ENCODE results near the gene MLN. TPM values are rescaled to one million over a fixed set of nuclear protein-coding genes. Genes with fewer than 3 reads are reported as not detected.

The MLN gene
- total RNA-seq, 2 experiments from 2014 or later = not detected

Other genes with a start within 250 kb of the MLN start
- gene BAK1, start 223.7 kb downstream of the MLN start, total RNA-seq = 10 to 100 TPM; 76.0 to 76.2 TPM
- 10 to 100 TPM; 57.8 to 59.3 TPM for gene ITPR3, start 182.7 kb downstream of the MLN start, total RNA-seq
- 10 to 100 TPM; 88.1 to 89.6 TPM for gene UQCC2, start 92.3 kb downstream of the MLN start, total RNA-seq
- gene IP6K3, start 57.1 kb downstream of the MLN start, total RNA-seq = not detected
- gene LEMD2, start 14.9 kb downstream of the MLN start, total RNA-seq = 10 to 100 TPM; 49.9 to 59.8 TPM